ENCODE results near the gene PELI3. TPM values are rescaled to one million over a fixed set of nuclear protein-coding genes. Genes with fewer than 3 reads are reported as not detected.

The PELI3 gene
- total and polyA plus RNA-seq, 10 of the 15 experiments (the other 5 are each of a cell fraction or from before 2014, with no cell fraction given) = 0.14 to 1.5 (median 0.66) TPM

GRCh38 chr11:66454247-66454646, 12.5 kb upstream of the PELI3 start (continued):
- TF ChIP-seq CREB1 (IDR thresholded peaks at IDR 0.05; ENCODE audit: low read depth) (no peak), ZBTB11 (CRISPR knock-in tag; IDR thresholded peaks at IDR 0.05) (no peak), SUZ12 (IDR thresholded peaks at IDR 0.05; ENCODE audit: unreplicated experiment) (no peak), STAT3 (IDR thresholded peaks at IDR 0.05; ENCODE audit: low read depth, low read length) (no peak), BRCA1 (IDR thresholded peaks at IDR 0.05; ENCODE audit: low read depth, low read length) (no peak), ATF3 (IDR thresholded peaks at IDR 0.05; ENCODE audit: borderline replicate concordance, extremely low read depth, low read depth, low read length) (no peak)

- Histone ChIP-seq H2AFZ (ENCODE audit: control insufficient read depth, low read depth, low read length) (no peak overlapping the region), H3K9me3 (replicated peaks; ENCODE audit: control insufficient read depth, insufficient read depth, low read length) (no peaks in the 10 kb centered on the region), H3K4me2 (ENCODE audit: control insufficient read depth, insufficient read depth) (no peak overlapping the region), H4K20me1 (ENCODE audit: control insufficient read depth, insufficient read depth) (no peaks in the 10 kb centered on the region), H3K36me3 (ENCODE audit: control insufficient read depth in 2 of 2, insufficient read depth in 2 of 2, low read length in 1 of 2) (no peaks in the 10 kb centered on the region), H3K79me2 (ENCODE audit: control insufficient read depth, insufficient read depth, low read length) (no peaks in the 10 kb centered on the region), H3K9ac (ENCODE audit: control insufficient read depth, insufficient read depth, low read length) (no peak overlapping the region), H3K4me1 (ENCODE audit: control insufficient read depth, insufficient read depth, low read length) (peaks cover 15% of the 10 kb centered on the region), H3K27ac (ENCODE audit: control insufficient read depth, insufficient read depth) (no peak overlapping the region), H3K4me3 (no peak overlapping the region), H3K27me3 (replicated peaks in 1 of 2; ENCODE audit: control insufficient read depth in 2 of 2, insufficient read depth in 2 of 2, low read length in 1 of 2) (no peaks in the 10 kb centered on the region; a peak in 1 of 4 replicates)
- ChIA-PET POLR2A (interaction anchor here (0.6 to 2.0 kb wide), 3 partner anchors 12 to 23 kb away, joined by 4 to 7 read pairs (median 6); partner anchors contain the start of genes MRPL11 and PELI3), RAD21 (ENCODE audit: unreplicated experiment) (no interaction called here), CTCF (no interaction called here), SMC1A (ENCODE audit: uncharacterized antibody, unreplicated experiment) (interaction anchor here (1.4 kb wide), 1 partner anchor 10 kb away, joined by 3 read pairs; no protein-coding TSS in a partner anchor)
- no peak for ATAC-seq
- intact Hi-C loops (cut with micrococcal nuclease; ENCODE audit: unreplicated experiment) = no loop called here
- DNase-seq (ENCODE audit: low read depth, low spot score) = no peak
- TF ChIP-seq SREBF2 (IDR thresholded peaks at IDR 0.05; ENCODE audit: low read length) = no peak
- no peak for FAIRE-seq
- 46% methylated on average over 3 of the region's 3 CpGs for WGBS (ENCODE audit: insufficient coverage, insufficient replicate concordance, low lambda C conversion rate, missing lambda C conversion rate)
- in situ Hi-C loops (cut with MboI) = no loop called here
- BruUV-seq (replicated peaks) = no TSS peak
Measured at GRCh38 chr11:66454828-66455227, 11.9 kb upstream of the PELI3 start.

Measured in GM12878 (cell line).